ENCODE measurements around the gene CASZ1. TPM values are rescaled to one million over a fixed set of nuclear protein-coding genes. Genes with fewer than 3 reads are reported as not detected.

CASZ1 gene
- total RNA-seq, 1 experiment from 2014 or later: 3.9 TPM

DNA sequence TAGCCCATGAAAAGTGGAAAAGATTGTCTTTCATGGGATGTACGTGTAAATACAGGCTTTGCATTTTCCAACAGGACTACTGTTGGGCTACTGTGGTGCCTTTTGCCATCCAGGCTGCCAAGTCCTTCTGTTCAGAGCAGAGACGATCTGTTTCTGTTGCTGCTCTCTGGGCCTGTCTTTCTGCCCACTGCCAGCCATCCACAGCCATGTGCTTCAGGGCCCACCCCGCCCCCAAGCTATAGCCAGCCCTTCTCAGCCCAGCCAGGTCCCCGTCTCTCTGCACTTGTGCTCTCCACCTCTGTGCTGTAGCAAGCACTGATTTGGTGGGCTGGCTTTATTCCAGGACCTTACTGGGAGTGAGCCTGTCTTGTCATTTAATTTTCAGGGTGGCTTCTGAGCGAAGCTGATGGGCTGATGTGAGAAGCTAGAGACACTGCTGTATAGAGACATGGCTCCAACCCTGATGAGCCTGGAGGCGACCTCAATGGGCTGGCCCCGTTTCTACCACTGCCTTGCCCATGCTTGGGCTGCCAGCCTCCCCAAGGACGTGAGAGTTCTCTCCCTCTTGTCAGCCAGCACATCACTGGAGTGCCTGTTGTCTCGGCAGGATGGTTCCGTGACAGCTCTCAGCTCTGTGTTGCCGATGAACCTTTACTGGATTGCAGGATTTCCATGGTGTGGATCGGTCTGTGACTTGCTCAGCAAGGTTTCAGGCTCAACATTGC is 183.8 kb downstream of the CASZ1 start:
- Histone ChIP-seq H3K79me1 (ENCODE audit: insufficient read depth, low read depth, low read length, poor library complexity, severe bottlenecking) (no peaks in the 10 kb centered on the region), H3K9me3 (ENCODE audit: control insufficient read depth, low read depth, low read length) (no peaks in the 10 kb centered on the region), H3K27ac (ENCODE audit: insufficient read length, low read depth, low read length) (no peak overlapping the region), H3K14ac (ENCODE audit: insufficient read depth, low read length) (no peak overlapping the region), H3K27me3 (ENCODE audit: insufficient read depth, low read length) (no peaks in the 10 kb centered on the region), H2BK5ac (ENCODE audit: insufficient read length, low read length) (no peak overlapping the region), H3K18ac (ENCODE audit: insufficient read length, low read depth, low read length) (no peak overlapping the region), H2BK12ac (ENCODE audit: insufficient read length, low read depth, low read length) (no peak overlapping the region), H3K4me1 (ENCODE audit: insufficient read depth, low read length) (no peaks in the 10 kb centered on the region; the same call in 1 of the 2 replicates), H2BK120ac (ENCODE audit: low read depth, low read length, poor library complexity, severe bottlenecking) (no peak overlapping the region), H4K20me1 (ENCODE audit: control insufficient read depth, insufficient read depth, insufficient read length) (no peaks in the 10 kb centered on the region), H3K4me2 (ENCODE audit: insufficient read depth, insufficient read length, low read length) (no peak overlapping the region), H4K5ac (ENCODE audit: insufficient read length, low read depth, low read length) (no peak overlapping the region), H2AK5ac (ENCODE audit: insufficient read length, low read length) (no peak overlapping the region), H3K79me2 (ENCODE audit: insufficient read depth, low read length) (no peaks in the 10 kb centered on the region), H4K8ac (replicated peaks; ENCODE audit: insufficient read length, low read depth, low read length) (no peak overlapping the region), H3T11ph (ENCODE audit: low read length) (no peak overlapping the region), H2AFZ (ENCODE audit: low read length) (no peak overlapping the region), H2BK15ac (ENCODE audit: low read depth, low read length) (no peak overlapping the region), H3K9ac (ENCODE audit: extremely low read depth, insufficient read length, low read length) (no peak overlapping the region), H2BK20ac (ENCODE audit: low read depth, low read length, poor library complexity, severe bottlenecking) (no peak overlapping the region), H3K4ac (ENCODE audit: low read depth, low read length) (no peak overlapping the region), H3K23ac (ENCODE audit: insufficient read length, low read depth, low read length) (no peak overlapping the region), H3K56ac (ENCODE audit: insufficient read length, low read depth, low read length) (no peak overlapping the region), H3K23me2 (ENCODE audit: insufficient read length, low read depth, low read length, poor library complexity, severe bottlenecking) (no peaks in the 10 kb centered on the region), H4K91ac (ENCODE audit: insufficient read length, low read depth, low read length) (no peak overlapping the region)
- peak; percentile 18 for DNase-seq
- Mint-ChIP-seq H3K27ac (0 out of 7 replicates have a peak overlapping the region, but pooled peaks of 1 of the 3 experiments have one; percentile 11), H3K27me3 (ENCODE audit: low read depth) (no peaks in the 10 kb centered on the region), H3K9me3 (no peaks in the 10 kb centered on the region), H3K4me3 (no peak overlapping the region), H3K4me1 (peaks cover 19 to 24% of the 10 kb centered on the region in 2 experiments), H3K36me3 (ENCODE audit: insufficient read depth in 1 of 3, low read depth in 3 of 3) (no peaks in the 10 kb centered on the region)
- TF ChIP-seq, protein P1, sequence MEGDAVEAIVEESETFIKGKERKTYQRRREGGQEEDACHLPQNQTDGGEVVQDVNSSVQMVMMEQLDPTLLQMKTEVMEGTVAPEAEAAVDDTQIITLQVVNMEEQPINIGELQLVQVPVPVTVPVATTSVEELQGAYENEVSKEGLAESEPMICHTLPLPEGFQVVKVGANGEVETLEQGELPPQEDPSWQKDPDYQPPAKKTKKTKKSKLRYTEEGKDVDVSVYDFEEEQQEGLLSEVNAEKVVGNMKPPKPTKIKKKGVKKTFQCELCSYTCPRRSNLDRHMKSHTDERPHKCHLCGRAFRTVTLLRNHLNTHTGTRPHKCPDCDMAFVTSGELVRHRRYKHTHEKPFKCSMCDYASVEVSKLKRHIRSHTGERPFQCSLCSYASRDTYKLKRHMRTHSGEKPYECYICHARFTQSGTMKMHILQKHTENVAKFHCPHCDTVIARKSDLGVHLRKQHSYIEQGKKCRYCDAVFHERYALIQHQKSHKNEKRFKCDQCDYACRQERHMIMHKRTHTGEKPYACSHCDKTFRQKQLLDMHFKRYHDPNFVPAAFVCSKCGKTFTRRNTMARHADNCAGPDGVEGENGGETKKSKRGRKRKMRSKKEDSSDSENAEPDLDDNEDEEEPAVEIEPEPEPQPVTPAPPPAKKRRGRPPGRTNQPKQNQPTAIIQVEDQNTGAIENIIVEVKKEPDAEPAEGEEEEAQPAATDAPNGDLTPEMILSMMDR (conservative IDR thresholded peaks at IDR 0.05): no peak
- no CpG with 5 or more reads among the region's 12 CpGs for WGBS (ENCODE audit: extremely low coverage, insufficient read length, low lambda C conversion rate)

Data from H9 (cell line).